ENCODE measurements around the gene UGP2.

Gene UGP2

GRCh38 chr2:63866009-63866709 lies 24.5 kb downstream of the UGP2 start:
- DNase-seq = no peak

GRCh38 chr2:63870679-63871078 lies 29.0 kb downstream of the UGP2 start:
- DNase-seq = no peak

DNA sequence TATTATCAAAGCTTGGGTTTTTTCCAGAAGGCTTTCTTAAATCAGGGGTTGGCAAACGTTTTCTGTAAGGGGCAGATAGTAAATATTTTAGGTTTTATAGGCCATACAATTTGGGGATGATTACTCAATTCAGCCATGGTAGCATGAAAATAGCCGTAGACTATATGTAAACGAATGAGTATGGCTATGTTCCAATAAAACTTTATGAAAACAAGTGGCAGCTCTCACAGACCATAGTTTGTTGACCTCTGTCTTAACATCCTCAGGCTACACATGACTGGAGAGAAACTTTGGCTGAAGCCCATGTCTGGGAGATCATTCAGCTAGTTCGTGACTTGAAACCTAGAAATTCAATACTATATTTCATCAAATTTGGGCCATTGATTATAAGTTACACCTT lies 30.2 kb downstream of the UGP2 start:
- DNase-seq = no peak

DNA sequence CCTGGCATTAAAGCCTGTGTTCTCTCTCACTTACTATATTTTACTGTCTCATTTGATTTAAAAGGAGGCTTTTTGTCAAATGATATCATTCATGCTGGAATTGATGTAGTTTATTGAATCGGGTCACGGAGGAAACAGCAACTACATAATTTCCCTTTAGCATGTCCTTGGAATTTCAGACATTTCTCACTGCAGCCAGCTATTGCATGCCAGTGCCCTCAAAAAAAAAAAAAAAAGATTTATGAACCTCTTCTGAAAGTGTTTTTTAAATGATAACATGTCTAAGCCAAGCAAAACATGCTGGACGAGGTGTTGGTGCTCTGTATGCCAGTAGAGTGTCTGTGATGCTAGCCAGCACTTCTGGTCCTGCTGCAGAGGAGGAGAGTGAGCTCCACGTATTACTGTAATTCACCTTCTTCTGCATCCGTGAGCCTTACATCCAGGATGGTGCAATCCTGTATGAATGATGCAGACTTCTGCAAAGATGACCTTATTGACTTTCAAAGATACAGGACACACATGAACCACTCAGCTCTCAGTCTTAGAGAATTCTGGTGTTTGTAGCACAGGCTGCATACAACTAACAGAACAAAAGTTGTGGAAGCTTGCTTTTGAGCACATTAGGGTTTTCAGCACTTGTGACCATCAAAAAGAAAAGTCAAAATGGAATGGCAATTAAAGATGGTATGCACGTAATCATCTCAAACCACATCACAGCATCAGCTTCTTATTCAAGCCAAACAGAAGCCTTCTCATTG lies 31.1 kb downstream of the UGP2 start:
- no peak for DNase-seq

DNA sequence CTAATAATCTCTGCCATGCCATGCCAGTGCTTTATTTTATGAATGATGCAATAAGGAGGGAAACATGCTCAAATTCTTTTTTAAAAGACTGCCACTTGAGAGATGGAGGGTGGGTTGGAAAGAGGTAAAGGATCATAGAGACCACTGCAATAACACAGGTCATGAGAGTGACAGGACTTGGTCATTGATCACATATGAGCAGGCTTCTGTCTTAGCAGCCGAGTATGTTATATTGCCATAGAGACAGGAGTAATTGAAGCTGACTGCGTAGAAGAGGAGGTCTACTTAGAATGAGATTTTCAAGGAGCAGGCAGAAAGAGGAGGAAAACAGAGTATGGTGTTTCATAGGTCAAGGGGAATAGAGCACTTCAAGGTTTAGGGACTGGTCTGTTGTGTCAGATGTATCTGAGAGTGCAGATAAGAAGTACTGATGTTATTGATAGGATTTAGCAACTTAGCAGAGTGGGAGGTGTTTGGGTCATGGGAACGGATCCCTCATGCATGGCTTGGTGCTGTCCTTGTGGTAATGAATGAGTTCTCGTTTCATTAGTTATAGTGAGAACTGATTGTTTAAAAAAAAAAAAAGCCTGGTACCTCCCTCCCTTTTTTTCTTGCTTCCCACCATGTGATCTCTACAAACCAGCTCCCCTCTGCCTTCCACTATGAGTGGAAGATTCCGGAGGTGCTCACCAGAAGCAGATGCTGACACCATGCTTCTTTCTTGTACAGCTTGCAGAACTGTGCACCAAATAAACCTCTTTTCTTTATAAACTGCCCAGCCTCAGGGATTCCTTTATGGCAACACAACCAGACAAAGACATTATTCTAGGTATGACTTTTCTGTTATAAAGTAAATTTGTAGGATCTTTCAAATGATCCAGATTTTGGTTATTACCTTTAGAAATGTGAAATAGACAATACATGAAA lies 32.8 kb downstream of the UGP2 start:
- DNase-seq = no peak

DNA sequence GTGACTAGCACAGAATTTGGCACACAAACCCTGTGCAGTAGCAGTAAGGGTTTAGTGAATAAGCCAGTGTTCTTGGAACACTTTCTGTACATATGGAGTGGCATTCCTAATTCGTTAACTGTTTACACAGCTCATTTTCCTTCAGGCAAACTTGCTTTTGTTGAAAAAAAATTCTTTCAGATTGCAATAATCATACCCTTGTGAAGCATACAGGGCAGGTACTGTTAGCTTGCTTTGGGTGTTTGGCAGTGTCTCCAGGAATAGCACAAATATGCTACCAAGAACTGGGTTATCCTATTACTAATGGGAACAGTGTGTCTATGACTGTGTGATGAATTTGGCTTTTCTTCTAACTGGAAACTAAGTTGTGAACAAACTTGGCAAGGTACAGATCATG lies 33.4 kb downstream of the UGP2 start:
- DNase-seq = no peak

DNA sequence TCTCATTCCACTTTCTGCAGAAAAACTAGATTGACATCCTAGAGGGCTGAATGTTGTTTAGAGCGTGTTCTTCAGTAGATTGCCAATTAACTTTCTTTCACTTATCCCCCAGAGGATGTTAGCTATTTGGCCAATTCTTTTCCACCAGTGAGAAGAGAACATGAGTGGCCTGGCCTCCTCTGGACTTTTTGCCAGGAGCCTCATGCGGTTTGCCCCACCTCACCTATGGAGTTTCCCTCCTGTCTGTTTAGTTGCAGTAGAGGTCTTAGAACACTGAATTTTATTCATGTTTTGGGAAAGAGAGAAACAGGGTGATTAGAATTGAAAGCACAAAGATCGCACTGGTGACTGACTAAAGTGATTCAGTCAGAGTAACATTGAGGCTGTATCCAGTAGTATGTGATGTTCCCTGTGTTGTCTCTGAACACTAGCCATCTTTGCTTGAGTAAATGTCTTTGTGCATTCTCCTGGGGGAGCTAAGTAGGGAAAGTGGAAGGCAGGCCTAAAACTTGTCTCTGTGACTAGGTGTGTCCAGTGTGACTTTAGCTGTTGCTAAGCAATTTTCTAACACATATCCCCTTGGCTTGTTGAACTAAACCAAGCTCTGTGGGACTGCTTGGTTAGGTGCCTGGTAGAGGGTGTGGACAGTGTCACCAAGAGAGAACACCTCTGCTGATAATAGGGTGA lies 34.0 kb downstream of the UGP2 start:
- no peak for DNase-seq

- no peak for DNase-seq
Observed at GRCh38 chr2:63876311-63876710, 34.6 kb downstream of the UGP2 start.

GRCh38 chr2:63878486-63878885 lies 36.8 kb downstream of the UGP2 start:
- no peak for DNase-seq

DNA sequence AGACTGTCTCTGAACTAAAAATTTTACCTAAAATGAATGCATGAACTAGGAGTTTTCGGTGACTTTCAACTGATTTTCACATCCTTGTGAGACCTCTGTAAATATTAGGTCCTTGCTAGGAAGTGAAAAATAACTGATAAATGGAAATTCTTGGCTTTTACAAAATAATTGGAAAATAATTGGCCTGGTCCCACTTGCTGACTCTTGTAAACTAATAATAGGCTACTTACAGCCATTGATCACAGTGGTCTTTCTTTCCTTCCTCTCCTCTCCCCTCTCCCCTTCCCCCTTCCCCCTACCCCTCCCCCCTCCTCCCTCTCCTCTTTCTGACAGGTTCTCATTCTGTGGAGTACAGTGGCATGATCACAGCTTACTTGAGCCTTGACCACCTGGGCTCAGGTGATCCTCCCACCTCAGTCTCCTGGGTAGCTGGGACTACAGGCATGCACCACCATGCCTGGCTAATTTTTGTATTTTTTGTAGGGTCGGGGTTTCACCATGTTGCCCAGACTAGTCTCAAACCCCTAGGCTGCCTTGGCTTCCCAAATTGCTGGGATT lies 38.3 kb downstream of the UGP2 start:
- DNase-seq = no peak

DNA sequence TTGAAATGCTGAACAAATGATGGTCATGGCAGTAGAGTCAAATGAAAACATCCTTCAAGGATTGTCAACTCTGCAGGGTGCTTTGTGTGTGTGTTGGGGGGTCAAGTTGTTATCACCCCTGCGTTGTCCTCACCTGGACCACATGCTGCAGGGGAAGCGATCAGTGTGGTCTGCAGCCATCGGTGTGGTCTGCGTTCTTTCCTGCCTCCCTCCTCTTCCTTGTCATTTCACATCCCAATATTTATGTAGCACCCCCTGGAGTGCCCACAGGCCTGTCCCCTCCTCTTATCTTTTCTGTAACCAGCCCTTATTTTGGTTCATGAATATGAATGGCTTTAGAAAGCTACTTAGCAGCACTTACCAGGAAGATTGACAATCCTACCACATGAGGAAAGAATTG lies 38.9 kb downstream of the UGP2 start:
- DNase-seq = no peak

DNA sequence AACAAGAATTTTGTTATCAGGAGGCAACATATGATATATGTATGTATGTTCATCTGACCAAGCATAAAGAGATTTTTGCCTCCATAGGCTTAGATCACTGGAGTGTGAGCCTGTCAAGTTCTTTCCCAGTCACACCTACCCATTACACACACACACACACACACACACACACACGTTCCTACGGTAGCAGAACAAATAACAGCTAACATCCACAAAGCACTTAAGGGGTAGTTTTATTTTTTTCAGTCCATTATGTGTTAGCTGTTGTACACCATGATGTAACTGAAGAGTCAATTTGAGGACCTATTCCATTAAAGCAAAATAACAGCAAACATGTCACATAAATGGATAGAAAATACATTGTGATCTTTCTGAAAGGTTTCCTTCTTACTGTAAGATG lies 39.5 kb downstream of the UGP2 start:
- DNase-seq = no peak

- DNase-seq = no peak
Observed at GRCh38 chr2:63882395-63883105, 40.9 kb downstream of the UGP2 start.

GRCh38 chr2:63886445-63886844 lies 44.7 kb downstream of the UGP2 start:
- DNase-seq = no peak

- DNase-seq = no peak
Observed at GRCh38 chr2:63888053-63888452, 46.4 kb downstream of the UGP2 start.

- DNase-seq = no peak
Observed at GRCh38 chr2:63888490-63889402, 47.0 kb downstream of the UGP2 start.

GRCh38 chr2:63890678-63891077 lies 49.0 kb downstream of the UGP2 start:
- DNase-seq = no peak

DNA sequence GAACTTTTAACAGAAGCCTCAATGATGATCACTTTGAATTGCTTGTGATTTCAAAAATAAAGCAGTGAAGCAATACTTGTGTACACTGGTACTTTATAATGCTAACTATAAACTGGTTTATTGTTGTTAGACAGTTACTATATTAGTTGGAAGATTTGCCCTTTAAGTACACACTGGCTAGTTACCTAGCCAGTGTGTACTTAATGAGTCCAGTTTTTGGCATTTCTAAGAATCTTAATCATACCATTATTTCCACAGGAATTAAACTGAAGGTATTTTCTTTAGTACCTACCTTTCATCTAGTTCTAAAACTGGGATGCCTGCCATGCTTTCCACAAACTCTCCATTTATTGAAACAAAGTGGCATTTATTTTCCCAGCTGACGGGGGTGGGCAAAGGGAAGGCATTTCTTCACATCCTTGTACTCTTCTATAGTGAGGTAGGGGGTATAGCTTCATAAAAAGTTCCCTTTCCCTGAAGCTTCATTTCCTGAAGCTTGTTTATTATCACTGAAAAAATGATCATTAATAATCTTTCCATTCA lies 49.9 kb downstream of the UGP2 start:
- DNase-seq = no peak

GRCh38 chr2:63893163-63893562 lies 51.5 kb downstream of the UGP2 start:
- DNase-seq = no peak

GRCh38 chr2:63894167-63894566 lies 52.5 kb downstream of the UGP2 start:
- no peak for DNase-seq

GRCh38 chr2:63898839-63899238 lies 57.1 kb downstream of the UGP2 start:
- no peak for DNase-seq
